RWPE1 (cell line): Measurements from ENCODE around the gene MYO9B.
"Not testable (repeated sequence)": the region's sequence is repeated elsewhere in the genome, so short reads cannot be mapped to it uniquely, and the experiment has no call there.

Experiments
- CTCF ChIA-PET: fragments of 350-600 bp; sonication (Branson Sonifier 250); formaldehyde crosslinking; extraction: SDS; loops from one replicate; lab custom pipeline; 2021; lab: Yijun Ruan, JAX
- POLR2A ChIA-PET: fragments of 400-600 bp; formaldehyde crosslinking; extraction: SDS; loops from one replicate; lab custom pipeline; 2020; ENCODE audit warnings: antibody characterized with exemption; ENCODE audit not compliant: low non-redundant PET; lab: Yijun Ruan, JAX
- DNase-seq: peaks from one replicate; pipeline ENCODE4 v3.0.0; 2012; ENCODE audit warnings: low spot score
- H3K27ac ChIP-seq: fragments of 450-650 bp; 2 replicates; pipeline ENCODE4 v1.5.1; 2017
- CTCF ChIP-seq: fragments of 450-650 bp; conservative IDR thresholded peaks from 2 replicates; pipeline ENCODE4 v1.5.1; 2017; ENCODE audit warnings: low read depth, mild to moderate bottlenecking

MYO9B gene

GRCh38 chr19:17105556-17105955 lies 30.0 kb downstream of the MYO9B start:
- ChIA-PET POLR2A (interaction anchor here (0.6 kb wide), 1 partner anchor 45 kb away, joined by 5 read pairs; no protein-coding TSS in a partner anchor), CTCF (no interaction called here)
- DNase-seq, result no peak
- H3K27ac ChIP-seq, result peak overlapping the region; percentile 93
- TF ChIP-seq CTCF, result no peak

GRCh38 chr19:17106964-17107363 lies 31.4 kb downstream of the MYO9B start:
- peak overlapping the region; percentile 93 for H3K27ac ChIP-seq
- DNase-seq, POLR2A ChIA-PET, CTCF ChIA-PET: not testable (repeated sequence)

GRCh38 chr19:17107546-17108452 lies 32.2 kb downstream of the MYO9B start:
- TF ChIP-seq CTCF, result no peak
- DNase-seq, result peak; percentile 99
- H3K27ac ChIP-seq, result peak overlapping the region; percentile 93
- ChIA-PET POLR2A (no interaction called here), CTCF (interaction anchor here (0.6 to 1.0 kb wide), 4 partner anchors 14 to 390 kb away, joined by 3 to 4 read pairs (median 4); no protein-coding TSS in a partner anchor)

- ChIA-PET CTCF (interaction anchor here (0.6 to 1.0 kb wide), 5 partner anchors 10 to 391 kb away, joined by 3 to 4 read pairs (median 4); no protein-coding TSS in a partner anchor), POLR2A (no interaction called here)
- H3K27ac ChIP-seq, result peak overlapping the region; percentile 93
- DNase-seq, result no peak
- no peak for TF ChIP-seq CTCF
These were observed 32.8 kb downstream of the MYO9B start for GRCh38 chr19:17108453-17108784.

GRCh38 chr19:17109300-17109699 lies 33.7 kb downstream of the MYO9B start:
- peak overlapping the region; percentile 93 for H3K27ac ChIP-seq
- POLR2A ChIA-PET, result no interaction called here

GRCh38 chr19:17109962-17110598 lies 34.5 kb downstream of the MYO9B start:
- DNase-seq, result no peak
- no peak for TF ChIP-seq CTCF
- H3K27ac ChIP-seq, result peak overlapping the region; percentile 93
- CTCF ChIA-PET, result no interaction called here
- POLR2A ChIA-PET, result no interaction called here

More at GRCh38 chr19:17109300-17109699, 33.7 kb downstream of the MYO9B start:
- CTCF ChIA-PET, result no interaction called here
- no peak for TF ChIP-seq CTCF
- no peak for DNase-seq
